Measurements from ENCODE around the gene SARM1.

The SARM1 gene

DNA sequence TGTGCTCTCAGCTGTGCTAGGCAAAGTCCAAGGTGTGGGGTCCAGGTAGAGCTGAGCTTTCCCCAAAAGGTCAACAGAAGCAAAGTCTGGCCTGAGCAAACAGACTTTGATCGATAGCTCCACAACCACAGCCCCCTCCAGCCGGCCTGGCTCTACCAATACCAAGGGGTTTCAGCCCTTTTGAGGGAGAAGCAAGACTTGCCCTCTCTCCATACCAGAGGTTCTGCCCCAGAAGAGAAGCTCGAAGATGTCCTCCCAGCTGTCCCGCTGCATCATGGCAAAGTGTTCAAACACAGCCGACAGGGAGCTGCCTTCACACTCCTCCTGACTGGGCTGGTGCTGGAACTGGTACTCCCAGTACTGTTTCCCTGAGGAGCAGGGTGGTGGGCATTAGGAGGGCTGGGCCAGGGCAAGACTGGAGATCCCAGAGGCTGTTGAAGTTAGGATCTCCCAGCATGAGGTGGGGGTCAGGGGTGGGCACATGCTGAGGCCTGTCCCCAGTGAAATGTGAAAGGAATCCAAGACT, 3.1 kb upstream of the SARM1 start:
- DNase-seq (ENCODE audit: low spot score) (no peak), FAIRE-seq (no peak)

DNA sequence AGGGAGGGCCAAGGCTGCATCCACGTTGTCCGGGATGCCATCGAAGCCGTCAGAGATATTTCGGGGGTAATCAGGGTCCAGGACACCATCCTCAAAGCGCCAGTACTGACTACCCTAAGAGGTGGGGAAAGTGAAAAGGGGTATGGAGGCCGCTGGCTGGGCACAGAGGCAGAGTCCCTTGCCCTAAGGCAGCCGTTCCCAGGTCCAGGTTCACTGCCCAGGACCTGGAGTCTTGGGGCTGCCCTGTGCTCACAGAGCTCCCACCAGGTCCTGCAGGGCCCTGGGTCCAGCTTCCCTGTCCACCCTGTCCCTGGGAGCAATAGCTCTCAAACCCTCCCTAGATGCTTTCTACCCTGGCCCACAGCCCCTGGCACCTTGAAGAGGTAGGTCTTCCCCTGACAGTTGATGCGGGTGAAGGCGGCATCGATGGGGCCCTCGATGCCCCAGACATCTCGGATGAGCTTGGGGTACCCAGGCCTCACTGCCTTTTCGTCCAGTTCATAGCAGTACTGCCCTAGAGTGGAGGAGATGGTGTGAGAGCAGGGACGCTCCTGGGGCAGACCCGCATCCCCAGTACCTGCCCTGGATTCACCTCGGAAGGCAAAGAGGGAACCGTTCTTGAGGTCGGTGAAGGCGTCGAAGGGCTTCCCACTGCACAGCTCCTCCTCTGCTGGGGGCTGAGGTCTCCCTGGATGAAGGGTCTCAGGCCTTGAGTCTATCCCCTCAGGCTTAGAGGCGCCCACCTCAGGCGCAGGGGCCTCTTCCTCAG, 2.4 kb upstream of the SARM1 start:
- no peak for DNase-seq (ENCODE audit: low spot score)
- no peak for FAIRE-seq

DNA sequence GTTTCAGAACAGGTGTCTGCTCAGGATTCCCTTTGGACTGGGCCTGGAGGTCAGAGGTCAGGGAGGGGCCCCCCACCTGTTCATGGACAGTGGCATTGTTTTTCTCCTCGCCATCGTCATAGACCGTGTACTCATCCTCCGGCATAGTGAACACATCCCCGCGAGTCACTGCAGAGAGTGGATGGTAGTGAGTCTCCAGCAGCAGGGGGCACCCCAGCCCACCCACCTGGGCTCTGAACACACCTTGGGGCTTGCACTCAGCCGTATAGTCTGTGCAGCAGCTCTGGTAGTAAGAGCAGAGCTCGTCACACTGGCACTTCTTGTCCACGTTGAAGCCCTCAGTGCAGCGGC, 1.8 kb upstream of the SARM1 start:
- FAIRE-seq: no peak

DNA sequence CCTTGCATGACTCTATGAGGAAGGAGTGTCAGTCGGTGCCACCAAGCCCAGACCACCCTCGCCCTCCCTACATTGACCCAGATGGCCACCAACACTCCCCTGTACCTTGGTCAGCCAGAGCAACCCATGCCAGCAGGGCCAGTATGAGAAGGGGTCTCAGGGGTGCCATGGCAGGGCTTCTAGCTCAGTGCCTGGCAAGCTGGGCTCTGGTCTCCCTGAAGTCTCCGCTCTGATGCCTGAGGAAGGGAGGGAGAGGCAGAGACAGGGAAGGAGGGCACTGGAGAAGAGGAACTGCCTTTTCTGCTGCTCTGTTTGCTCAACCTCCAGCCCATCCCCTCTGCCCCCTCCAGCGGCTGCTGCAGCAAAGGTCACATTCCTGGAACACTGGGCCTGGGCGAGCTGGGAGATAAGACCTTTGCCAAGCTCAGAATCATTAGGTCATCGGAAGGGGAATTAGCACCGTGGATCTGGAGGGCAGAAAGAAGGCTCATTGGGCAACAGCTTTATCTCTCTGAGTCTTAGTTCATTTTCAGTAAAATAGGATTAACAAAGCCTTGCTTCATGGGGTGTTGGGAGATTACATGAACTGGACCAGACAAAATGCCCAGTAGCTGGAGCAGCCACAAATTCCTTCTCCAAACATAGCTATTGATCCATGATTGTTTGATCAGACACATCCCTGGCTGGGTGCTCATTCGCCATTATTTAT, 1.3 kb upstream of the SARM1 start, which contains the start of gene VTN:
Gene VTN (minus strand): TSS at position 273 of the 709 bp plus-strand sequence. CDS start 104 bp downstream, at position 169.
- FAIRE-seq: no peak
- no peak for DNase-seq (ENCODE audit: low spot score)

More for the DNA sequence above, 1.8 kb upstream of the SARM1 start:
- DNase-seq (ENCODE audit: low spot score): no peak

DNA sequence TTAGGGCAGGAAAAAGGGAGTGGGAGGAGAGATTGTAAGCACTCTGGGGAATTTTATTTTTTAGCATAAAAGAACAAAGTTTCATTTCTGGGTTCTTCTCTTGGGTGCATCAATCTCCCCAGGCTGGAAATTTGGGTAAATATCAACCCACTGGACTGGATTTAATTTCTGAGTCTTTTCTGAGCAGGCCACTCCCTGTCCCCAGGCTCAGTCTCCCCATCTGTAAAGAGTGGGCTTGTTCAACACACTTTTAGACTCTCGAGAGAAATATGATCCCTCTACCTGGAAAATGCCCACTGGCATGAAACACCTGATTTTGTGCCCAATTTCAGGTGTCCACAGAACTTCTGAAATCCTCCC, 770 bp upstream of the SARM1 start:
- DNase-seq (ENCODE audit: low spot score) (no peak), FAIRE-seq (no peak)

DNA sequence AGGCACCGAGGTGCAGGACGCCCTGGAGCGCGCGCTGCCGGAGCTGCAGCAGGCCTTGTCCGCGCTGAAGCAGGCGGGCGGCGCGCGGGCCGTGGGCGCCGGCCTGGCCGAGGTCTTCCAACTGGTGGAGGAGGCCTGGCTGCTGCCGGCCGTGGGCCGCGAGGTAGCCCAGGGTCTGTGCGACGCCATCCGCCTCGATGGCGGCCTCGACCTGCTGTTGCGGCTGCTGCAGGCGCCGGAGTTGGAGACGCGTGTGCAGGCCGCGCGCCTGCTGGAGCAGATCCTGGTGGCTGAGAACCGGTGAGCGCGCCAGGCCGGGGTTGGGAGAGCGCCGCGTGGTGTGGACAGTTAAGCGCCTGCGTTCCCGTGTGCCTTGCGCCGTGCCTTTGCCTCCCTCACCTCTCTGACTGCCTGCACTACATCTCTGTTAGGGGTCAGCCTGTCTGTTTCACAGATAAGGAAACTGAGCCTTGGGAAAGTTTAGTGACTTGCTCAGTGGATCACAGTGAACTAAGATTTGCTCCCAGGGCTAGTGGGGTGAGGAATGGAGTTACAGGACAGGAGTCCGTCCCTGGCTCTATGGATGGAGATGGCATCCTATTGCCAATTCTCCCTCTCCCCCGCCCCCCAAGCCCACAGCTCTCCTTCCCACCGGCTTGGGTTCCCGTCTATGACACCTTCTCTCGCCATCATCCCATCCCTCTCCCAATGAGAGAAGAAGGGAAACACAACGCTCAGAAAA, 880 bp downstream of the SARM1 start:
- FAIRE-seq (no peak), DNase-seq (ENCODE audit: low spot score) (no peak)

DNA sequence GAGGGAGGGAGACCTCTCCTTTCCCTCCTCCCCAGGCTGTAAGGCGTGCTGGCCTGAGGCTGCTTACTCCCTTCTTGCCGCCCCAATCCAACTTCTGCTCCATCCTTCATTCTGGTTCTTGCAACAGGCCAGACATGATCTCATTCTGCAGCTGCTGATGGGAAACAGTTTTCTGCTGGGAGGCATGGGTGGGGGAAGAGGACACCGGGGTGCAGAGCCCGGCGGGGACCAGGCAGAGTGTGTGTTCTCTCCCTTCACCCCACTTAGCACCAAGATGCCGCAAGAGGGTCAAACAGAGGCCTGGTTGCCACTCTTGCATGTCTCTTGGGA, 1.4 kb downstream of the SARM1 start:
- no peak for DNase-seq (ENCODE audit: low spot score)
- FAIRE-seq: no peak

DNA sequence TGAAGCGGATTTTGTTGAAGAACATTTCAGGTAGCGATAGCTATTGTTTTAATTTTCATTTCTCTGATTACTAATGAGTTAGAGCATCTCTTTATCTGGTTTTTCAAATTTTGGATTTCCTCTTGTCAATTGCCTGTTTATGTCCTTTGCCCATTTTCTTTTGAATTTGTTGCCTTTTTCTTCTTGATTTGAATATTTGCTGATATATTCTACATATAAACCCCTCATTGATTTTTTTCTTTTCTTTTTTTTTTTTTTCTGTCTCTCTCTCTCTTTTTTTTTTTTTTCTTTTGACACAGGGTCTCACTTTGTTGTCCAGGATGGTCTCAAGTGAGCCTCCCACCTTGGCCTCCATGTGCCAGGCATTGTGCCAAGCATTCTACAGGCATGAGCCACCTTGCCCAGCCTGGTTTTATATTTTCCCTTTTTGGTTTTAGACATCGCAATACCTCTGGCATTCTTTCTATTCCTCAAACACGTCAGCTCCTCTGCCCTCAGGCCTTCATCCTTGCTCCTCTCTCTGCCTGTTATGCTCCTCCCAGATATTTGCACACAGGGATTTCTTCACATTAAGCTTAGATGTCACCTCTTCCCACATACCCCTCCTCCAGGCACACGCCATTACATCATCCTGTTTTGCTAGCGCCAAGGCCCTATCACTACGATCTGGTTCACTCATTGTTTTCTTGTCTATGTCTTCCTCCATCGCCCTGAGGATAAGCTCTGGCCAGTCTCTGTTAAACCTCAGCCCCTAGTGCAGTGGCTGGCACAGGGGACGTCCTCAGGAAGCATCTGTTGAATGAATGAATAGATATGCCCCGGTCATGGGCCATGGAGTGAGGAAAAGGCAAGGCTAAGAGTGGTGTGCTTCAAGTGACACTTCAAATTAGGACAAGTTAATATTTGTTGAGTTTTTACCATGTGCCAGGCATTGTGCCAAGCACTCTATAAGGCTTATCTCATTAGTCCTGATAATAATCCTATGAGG, 8.6 kb downstream of the SARM1 start:
- DNase-seq (ENCODE audit: low spot score) (peak; percentile 29), FAIRE-seq (no peak)

DNA sequence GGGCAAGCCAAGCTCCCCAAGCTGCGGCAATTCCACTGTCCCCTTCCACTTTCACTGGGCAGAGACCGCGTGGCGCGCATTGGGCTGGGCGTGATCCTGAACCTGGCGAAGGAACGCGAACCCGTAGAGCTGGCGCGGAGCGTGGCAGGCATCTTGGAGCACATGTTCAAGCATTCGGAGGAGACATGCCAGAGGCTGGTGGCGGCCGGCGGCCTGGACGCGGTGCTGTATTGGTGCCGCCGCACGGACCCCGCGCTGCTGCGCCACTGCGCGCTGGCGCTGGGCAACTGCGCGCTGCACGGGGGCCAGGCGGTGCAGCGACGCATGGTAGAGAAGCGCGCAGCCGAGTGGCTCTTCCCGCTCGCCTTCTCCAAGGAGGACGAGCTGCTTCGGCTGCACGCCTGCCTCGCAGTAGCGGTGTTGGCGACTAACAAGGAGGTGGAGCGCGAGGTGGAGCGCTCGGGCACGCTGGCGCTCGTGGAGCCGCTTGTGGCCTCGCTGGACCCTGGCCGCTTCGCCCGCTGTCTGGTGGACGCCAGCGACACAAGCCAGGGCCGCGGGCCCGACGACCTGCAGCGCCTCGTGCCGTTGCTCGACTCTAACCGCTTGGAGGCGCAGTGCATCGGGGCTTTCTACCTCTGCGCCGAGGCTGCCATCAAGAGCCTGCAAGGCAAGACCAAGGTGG, 9.8 kb downstream of the SARM1 start:
- DNase-seq (ENCODE audit: low spot score): no peak
- FAIRE-seq: no peak

DNA sequence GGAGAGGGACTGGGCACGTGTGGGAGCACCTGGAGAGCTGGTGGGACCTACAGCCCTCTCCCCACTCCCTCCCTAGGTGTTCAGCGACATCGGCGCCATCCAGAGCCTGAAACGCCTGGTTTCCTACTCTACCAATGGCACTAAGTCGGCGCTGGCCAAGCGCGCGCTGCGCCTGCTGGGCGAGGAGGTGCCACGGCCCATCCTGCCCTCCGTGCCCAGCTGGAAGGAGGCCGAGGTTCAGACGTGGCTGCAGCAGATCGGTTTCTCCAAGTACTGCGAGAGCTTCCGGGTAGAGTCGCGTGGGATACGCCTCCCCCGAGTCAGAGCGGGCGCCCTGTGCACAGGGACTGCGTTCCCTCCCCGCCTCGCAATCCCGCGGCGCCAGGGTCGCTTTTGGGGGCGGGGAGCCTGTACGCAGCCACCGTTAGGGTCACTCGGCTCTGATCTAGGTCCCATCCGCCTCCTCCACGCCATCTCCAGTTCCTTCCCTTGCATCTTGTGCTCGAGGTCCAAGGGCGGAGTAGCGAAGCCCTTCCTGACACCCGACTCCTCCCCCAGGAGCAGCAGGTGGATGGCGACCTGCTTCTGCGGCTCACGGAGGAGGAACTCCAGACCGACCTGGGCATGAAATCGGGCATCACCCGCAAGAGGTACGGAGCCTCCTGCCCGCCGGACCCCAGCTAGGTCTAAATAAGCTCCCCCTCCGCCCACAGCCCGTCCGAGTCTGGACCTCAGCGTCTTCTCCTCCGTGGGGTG, 13.0 kb downstream of the SARM1 start:
- no peak for DNase-seq (ENCODE audit: low spot score)
- FAIRE-seq: no peak

DNA sequence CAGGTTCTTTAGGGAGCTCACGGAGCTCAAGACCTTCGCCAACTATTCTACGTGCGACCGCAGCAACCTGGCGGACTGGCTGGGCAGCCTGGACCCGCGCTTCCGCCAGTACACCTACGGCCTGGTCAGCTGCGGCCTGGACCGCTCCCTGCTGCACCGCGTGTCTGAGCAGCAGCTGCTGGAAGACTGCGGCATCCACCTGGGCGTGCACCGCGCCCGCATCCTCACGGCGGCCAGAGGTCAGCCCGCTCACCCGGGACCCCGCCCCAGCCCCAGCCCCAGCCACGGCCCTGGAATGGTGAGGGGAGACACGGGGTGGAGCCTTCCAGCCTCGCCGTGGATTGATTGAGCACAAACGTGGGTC, 13.5 kb downstream of the SARM1 start:
- no peak for FAIRE-seq
- DNase-seq (ENCODE audit: low spot score): no peak

DNA sequence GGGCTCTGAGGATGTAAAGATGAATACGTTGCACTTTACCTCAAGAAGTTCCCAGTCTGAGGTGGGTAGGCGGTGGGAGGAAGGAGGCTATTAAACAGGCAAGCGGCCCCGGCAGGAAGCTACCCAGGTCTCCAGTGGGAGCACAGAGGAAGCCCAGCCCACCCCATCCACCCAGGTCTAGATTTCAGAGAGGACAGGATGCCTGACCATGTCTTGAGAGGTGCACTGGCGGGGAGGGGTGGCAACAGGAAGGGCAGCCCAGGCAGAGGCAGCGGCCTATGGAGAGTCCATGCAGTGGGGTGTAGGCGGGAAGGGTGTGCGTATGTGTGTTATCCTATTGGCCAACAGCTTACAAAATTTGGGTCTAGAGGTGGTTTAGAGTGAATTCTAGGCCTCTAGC, 13.9 kb downstream of the SARM1 start:
- FAIRE-seq (no peak), DNase-seq (ENCODE audit: low spot score) (no peak)

DNA sequence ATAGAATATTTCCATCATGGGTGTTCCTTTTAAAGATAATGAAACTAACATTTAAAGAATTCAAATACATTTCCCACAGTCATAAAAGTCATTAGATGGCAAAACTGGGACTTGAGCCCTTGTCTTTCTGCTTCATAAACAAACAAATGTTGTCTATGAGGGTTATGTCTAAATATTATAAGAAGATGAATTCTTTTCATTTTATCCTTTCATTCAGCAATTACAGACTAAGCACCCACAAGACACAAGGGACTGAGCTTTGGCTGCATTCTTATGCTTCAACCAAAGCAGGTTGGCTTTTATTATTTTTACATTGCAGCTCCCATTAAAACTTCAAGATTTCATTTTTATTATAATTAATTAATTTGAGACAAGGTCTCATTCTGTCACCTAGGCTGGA, 14.9 kb downstream of the SARM1 start:
- FAIRE-seq: no peak
- no peak for DNase-seq (ENCODE audit: low spot score)

DNA sequence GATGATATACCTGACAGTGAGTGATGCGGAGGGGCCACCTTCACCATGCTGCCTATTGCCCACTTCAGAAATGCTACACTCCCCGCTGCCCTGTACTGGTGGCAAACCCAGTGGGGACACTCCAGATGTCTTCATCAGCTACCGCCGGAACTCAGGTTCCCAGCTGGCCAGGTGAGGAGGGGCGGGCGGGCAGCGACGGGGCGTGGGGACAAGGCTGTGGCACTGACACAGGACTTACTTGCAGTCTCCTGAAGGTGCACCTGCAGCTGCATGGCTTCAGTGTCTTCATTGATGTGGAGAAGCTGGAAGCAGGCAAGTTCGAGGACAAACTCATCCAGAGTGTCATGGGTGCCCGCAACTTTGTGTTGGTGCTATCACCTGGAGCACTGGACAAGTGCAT, 16.6 kb downstream of the SARM1 start:
- no peak for DNase-seq (ENCODE audit: low spot score)
- no peak for FAIRE-seq

DNA sequence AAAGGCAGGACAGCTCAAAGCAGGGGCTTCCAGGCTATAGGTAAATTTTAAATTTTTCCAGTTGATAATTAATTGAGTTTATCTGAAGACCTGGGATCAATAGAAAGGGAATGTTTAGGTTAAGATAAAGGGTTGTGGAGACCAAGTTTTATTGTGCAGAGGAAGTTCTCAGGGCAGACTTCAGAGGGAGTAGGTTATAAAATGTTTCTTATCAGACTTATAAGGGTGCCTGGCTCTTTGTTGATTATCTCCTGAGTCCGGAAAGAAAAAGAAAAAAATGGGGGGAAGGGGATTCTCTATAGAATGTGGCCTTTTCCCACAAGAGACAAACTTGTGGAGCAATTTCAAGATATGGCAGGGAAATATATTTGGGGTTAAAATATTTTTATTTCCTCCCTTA, 18.6 kb downstream of the SARM1 start:
- DNase-seq (ENCODE audit: low spot score) (no peak), FAIRE-seq (no peak)

DNA sequence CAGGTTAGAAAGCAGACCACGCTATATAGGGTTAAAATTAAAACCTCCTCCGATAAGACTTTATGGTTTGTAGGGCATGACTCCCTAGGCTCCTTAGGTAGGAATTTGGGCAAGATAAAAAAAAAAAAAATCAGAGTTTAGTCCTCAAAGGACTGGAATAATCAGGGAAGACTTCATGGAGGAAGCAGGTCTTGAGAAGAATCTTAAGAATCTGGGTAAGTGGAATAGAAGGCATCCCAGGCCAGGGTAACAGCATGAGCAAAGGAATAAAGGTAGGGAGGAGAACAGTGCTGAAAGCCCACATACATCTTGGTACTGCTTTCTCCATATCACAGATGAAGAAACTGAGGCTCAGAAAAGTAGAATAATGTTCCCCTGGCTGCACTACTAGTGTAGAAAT, 19.1 kb downstream of the SARM1 start:
- DNase-seq (ENCODE audit: low spot score) (no peak), FAIRE-seq (no peak)

DNA sequence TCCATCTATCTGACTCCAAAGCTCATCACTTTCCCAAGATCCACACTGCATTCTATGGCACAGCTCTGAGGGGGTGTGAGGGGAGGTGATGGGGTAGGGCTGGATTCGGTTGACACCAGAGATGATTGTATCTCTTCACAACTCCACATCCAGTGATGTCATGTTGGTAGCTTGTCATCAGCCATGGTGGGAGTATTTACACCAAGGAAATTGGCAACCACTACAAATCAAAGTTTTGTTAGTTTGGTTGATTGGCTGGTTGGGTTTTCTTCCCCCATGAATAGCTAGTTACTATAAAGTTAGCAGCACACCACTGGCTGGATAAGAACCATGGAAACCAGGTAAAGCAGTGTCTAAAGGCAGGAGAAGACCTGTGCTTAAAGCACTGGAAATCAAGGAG, 19.5 kb downstream of the SARM1 start:
- DNase-seq (ENCODE audit: low spot score): no peak
- FAIRE-seq: no peak

DNA sequence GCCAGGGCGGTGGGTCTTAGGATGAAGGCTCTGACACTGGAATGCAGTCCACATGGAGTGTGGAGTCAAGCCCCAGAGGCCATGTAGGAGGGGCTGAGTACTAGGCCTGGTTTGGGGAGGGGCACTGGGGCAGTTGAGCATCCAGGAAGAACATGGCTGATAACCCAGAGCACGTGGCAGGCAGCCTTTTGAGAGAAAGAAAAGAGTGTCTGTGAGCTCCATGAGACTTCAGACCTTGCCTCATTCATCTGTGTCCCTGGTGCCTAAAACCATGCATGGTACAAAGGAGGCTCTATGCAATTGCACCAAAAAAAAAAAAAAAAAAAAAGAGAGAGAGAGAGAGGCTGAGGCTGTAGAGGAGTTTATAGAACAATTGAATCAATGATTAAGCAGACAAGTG, 19.9 kb downstream of the SARM1 start:
- FAIRE-seq: no peak
- DNase-seq (ENCODE audit: low spot score): no peak

DNA sequence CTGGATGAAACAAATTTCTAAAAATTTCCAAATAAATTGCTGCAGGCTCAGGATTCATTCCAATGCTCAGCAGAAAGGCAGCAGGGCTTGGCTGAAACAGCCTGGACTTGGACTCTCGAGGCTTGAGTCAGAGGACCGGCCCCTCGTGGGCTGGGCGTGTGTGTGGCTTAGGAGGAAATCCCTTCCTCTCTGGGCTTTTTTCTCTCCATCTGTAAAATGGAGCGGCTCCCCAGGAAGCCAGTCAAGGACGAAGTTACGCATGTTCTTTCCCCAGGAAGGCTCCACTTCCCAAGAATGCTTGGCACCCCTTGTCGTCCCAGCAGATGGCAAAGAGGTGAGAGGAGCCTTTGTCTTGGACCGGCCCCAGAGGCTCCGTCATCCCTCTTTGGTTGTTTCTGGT, 21.0 kb downstream of the SARM1 start:
- FAIRE-seq (no peak), DNase-seq (ENCODE audit: low spot score) (no peak)

Data from urothelium cell line (cell line).